GM23338 (cell line): Measurements from ENCODE around the gene HAL.

Source experiments
- EZH2phosphoT487 ChIP-seq: fragments of 200-600 bp; sonication (generic); IDR thresholded peaks from one replicate; pipeline ENCODE4 v1.8.1; 2018; ENCODE audit warnings: antibody characterized with exemption; ENCODE audit not compliant: unreplicated experiment
- TF ChIP-seq, protein P1 (sequence below), 2 experiments: fragments of 200-600 bp in 1 of 2; sonication (generic) in 1 of 2; conservative IDR thresholded peaks; 2 replicates each; pipeline versions ENCODE4 v1.5.1 to v1.6.1; 2016 to 2017; ENCODE audit warnings: antibody characterized with exemption in 2 of 2, low read depth in 2 of 2, mild to moderate bottlenecking in 2 of 2, moderate library complexity in 1 of 2
- TF ChIP-seq, protein P2 (sequence below): IDR thresholded peaks from one replicate; pipeline ENCODE4 v1.6.1; 2018; ENCODE audit warnings: antibody characterized with exemption; ENCODE audit not compliant: unreplicated experiment

DNA sequence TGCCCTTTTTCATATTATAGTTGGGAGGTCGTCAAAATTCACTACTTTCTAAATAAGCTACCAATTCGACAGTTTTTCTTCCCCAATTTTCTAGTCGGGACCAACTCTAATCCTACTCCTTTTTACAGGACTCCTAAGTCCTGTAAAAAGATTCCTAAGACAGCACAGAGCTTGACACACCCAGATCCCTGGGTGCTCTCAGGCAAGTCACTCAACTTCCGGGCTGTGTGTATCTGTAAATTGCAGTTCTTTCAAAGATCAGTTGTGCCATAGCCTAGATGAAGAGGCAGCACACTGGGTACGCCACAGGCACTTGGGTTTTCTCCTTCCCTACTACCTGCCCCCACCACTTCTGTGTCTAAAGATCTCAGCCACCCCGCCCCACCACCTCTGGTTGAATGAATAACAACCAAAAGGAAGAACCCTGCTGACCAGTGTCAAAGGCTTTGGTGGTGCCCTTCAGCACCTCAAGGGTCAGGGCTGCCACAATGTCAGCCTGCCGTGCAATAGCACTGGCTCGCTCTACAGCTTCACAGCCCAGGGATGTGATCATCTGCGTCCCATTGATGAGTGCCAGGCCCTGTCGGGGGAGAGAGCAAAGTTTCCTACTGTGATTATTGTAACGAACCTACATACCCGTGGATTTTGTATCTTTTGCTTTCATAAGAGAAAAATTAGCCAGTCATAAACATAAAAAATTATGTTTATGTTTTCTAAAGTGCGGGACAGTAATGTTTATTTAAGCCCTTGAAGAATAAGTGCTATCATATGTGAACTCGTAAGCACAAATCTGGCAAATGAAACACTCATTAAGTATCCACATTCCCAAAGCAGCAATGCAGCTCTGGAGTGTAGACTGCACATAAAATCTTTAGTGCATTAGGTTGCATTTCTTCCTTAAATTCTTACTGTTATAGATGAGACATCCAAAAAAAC, 9.2 kb downstream of the HAL start:
- no peak for TF ChIP-seq EZH2phosphoT487
- TF ChIP-seq, protein P1, sequence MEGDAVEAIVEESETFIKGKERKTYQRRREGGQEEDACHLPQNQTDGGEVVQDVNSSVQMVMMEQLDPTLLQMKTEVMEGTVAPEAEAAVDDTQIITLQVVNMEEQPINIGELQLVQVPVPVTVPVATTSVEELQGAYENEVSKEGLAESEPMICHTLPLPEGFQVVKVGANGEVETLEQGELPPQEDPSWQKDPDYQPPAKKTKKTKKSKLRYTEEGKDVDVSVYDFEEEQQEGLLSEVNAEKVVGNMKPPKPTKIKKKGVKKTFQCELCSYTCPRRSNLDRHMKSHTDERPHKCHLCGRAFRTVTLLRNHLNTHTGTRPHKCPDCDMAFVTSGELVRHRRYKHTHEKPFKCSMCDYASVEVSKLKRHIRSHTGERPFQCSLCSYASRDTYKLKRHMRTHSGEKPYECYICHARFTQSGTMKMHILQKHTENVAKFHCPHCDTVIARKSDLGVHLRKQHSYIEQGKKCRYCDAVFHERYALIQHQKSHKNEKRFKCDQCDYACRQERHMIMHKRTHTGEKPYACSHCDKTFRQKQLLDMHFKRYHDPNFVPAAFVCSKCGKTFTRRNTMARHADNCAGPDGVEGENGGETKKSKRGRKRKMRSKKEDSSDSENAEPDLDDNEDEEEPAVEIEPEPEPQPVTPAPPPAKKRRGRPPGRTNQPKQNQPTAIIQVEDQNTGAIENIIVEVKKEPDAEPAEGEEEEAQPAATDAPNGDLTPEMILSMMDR (conservative IDR thresholded peaks at IDR 0.05; ENCODE audit: low read depth in 2 of 2) = no peak
- TF ChIP-seq, protein P2, sequence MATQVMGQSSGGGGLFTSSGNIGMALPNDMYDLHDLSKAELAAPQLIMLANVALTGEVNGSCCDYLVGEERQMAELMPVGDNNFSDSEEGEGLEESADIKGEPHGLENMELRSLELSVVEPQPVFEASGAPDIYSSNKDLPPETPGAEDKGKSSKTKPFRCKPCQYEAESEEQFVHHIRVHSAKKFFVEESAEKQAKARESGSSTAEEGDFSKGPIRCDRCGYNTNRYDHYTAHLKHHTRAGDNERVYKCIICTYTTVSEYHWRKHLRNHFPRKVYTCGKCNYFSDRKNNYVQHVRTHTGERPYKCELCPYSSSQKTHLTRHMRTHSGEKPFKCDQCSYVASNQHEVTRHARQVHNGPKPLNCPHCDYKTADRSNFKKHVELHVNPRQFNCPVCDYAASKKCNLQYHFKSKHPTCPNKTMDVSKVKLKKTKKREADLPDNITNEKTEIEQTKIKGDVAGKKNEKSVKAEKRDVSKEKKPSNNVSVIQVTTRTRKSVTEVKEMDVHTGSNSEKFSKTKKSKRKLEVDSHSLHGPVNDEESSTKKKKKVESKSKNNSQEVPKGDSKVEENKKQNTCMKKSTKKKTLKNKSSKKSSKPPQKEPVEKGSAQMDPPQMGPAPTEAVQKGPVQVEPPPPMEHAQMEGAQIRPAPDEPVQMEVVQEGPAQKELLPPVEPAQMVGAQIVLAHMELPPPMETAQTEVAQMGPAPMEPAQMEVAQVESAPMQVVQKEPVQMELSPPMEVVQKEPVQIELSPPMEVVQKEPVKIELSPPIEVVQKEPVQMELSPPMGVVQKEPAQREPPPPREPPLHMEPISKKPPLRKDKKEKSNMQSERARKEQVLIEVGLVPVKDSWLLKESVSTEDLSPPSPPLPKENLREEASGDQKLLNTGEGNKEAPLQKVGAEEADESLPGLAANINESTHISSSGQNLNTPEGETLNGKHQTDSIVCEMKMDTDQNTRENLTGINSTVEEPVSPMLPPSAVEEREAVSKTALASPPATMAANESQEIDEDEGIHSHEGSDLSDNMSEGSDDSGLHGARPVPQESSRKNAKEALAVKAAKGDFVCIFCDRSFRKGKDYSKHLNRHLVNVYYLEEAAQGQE = no peak
